IPS-18c (cell line): ENCODE results near the gene RPL13A.

Experiments
- H3K4me3 ChIP-seq: 2 replicates; pipeline ENCODE4 v1.7.0; 2013; ENCODE audit warnings: low read depth, mild to moderate bottlenecking, low read length, moderate library complexity; ENCODE audit not compliant: insufficient read depth
- H3K9me3 ChIP-seq: one replicate; pipeline ENCODE4 v1.6.1; 2013; ENCODE audit warnings: mild to moderate bottlenecking, low read length, moderate library complexity; ENCODE audit not compliant: control insufficient read depth, insufficient read depth

The RPL13A gene

DNA sequence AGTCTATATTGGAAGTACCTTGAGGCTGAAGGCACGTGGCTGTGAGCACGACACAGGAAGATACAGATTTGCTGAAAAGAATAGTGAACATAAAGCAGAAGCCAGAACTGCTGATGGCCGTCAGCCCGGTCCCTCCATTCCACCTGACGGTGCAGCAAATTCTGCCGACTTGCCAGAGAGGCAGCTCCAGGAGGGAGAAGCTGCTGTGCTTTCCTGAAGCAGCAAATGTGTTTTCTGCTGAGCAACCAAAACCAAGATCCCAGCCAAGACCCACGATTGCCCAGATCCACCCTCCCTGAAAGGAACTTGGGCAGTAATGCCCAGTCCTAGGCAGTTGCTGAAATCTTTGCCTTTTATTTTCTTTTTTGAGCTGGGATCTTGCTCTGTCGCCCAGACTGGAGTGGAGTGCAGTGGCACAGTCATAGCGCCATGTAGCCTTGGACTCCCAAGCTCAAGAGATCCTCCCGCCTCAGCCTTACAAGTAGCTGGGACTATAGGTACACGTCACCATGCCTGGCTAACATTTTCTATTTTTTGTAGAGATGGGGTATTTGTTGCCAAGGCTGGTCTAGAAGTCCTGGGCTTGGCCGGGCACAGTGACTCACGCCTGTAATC is 33.4 kb downstream of the RPL13A start:
- Histone ChIP-seq H3K9me3 (no peaks in the 10 kb centered on the region), H3K4me3 (no peak overlapping the region)

DNA sequence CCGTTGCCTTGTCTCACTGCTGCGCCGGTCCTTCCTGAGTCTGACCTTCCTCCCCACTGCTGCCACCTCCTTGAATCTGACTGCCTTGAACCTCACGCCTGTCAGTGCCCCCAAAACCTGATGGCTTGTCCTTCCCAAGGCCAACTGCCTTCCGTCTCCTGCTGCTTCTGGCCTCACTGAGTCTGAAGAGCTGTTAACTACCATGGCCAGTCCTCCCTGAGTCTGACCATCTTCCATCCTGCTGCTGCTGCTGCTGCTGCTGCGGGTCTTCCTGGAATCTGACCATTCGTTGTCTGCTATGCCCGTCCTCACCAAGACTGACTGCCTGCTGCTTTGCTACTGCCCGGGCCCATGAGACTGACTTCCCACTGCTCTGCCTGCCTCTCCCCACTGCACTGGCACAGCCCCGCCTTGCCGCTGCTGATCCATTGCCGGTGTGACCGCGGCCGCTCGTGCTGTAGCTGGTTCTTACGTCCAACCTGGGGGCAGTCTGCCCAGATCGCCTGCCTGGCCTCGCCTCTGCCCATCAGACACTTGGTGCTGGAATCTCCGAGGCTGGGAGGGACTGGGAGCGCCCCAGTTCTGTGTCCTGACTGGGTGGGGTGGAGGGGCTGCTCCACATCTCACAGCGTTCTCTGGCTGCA is 37.5 kb downstream of the RPL13A start:
- no peak overlapping the region for H3K4me3 ChIP-seq

GRCh38 chr19:49528211-49528771 is 40.9 kb downstream of the RPL13A start:
- H3K9me3 ChIP-seq: no peaks in the 10 kb centered on the region
- H3K4me3 ChIP-seq: peak overlapping the region; percentile 46

More for the DNA sequence above, 37.5 kb downstream of the RPL13A start:
- no peaks in the 10 kb centered on the region for H3K9me3 ChIP-seq

DNA sequence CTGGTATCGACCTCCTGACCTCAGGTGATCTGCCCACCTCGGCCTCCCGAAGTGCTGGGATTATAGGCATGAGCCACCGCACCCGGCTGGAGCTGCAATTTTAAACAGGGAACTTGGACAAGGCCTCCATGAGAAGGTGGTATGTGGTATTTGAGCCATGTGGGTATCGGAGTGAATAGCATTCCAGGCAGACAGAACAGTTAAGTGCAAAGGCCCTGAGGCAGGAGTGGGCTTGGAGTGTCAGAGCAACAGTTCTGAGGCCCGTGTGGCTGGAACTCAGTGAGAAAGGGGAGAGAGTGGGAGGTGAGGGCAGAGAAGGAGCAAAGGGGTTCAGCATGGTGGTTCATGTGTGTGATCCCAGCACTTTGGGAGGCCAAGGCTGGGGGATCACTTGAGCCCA is 43.3 kb downstream of the RPL13A start:
- no peaks in the 10 kb centered on the region for H3K9me3 ChIP-seq
- no peak overlapping the region for H3K4me3 ChIP-seq

GRCh38 chr19:49533551-49534488 is 46.4 kb downstream of the RPL13A start:
- peak overlapping the region; percentile 82 for H3K4me3 ChIP-seq

DNA sequence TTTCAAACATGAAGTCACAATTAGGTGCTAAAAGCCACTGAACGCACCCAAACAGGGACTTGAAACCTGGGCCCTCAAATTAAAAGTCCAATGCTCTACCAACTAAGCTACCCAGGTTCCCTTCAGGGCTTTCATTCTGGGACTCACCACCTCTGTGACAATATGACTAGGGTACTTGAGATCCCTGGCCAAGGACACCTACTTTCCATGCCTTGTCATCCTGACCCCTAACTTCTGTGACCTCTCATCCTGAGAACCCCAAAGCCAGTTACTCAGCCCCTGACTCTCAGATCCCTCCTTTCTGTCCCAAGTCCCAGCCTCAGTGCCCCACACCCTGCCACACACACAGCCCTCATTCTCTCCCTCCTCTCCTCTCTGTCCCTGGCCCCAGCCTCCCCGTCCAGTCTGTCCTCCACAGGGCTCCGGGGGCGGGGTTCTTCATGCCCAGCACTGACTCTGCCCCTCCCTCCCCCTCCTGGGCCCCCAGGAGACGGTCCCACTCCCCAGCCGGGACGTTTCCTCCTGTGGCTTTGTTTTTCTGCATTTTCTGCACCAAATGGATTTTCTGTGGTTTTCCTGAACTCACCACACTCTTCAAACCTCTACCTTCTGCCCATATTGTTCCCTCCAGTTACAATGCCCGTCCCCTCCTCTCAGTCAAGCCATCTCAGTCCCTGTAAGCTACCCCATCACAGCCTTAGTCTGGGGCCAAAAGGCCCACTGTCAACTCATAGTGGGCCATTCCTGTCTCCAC is 47.4 kb downstream of the RPL13A start:
- H3K4me3 ChIP-seq: peak overlapping the region; percentile 82; the same call in 1 of the 2 replicates
- no peaks in the 10 kb centered on the region for H3K9me3 ChIP-seq

More at GRCh38 chr19:49533551-49534488, 46.4 kb downstream of the RPL13A start:
- H3K9me3 ChIP-seq: no peaks in the 10 kb centered on the region

GRCh38 chr19:49536921-49537462 is 49.6 kb downstream of the RPL13A start:
- no peaks in the 10 kb centered on the region for H3K9me3 ChIP-seq
- H3K4me3 ChIP-seq: no peak overlapping the region

- Histone ChIP-seq H3K9me3 (no peaks in the 10 kb centered on the region), H3K4me3 (no peak overlapping the region)
Measured at GRCh38 chr19:49538643-49539042, 51.2 kb downstream of the RPL13A start.

DNA sequence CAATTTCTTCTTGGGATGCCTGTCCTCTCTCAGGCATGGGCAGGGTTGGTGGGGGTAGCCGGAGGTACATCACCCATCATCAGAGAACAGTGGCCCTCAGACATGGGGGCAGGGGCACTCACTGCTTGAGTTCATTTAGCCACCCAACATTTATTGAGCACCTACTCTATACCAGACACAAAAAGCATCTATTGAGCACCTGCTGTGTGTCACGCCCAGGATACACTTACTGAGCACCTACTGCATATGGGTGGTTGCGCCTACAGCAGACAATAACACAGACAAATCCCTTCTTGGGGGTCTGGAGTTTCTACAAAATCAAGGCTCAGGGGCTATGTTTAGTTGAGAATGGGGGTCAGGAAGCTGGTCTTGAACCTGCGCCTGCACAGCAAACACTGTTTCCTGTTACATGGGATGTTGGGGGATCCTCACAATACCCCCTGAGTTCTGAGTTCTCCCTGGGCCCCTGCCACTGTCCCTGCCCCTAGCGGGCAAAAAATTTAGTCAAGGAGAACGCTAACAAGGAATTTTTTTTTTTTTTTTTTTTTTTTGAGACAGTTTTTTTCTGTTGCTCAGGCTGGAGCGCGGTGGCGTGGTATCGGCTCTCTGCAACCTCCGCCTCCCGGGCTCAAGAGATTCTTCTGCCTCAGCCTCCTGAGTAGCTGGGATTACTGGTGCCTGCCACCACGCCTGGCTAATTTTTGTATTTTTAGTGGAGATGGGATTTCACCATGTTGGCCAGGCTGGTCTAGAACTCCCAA is 52.0 kb downstream of the RPL13A start:
- Histone ChIP-seq H3K9me3 (no peaks in the 10 kb centered on the region), H3K4me3 (no peak overlapping the region)
